NCI-H345 (cell line): Measurements from ENCODE around the gene CD101.
"Not testable (repeated sequence)": the region's sequence is repeated elsewhere in the genome, so short reads cannot be mapped to it uniquely, and the experiment has no call there.

Experiments used
- DNase-seq: peaks from one replicate; lab custom pipeline; 2025; lab: John Stamatoyannopoulos, UW

CD101 gene, protein sequence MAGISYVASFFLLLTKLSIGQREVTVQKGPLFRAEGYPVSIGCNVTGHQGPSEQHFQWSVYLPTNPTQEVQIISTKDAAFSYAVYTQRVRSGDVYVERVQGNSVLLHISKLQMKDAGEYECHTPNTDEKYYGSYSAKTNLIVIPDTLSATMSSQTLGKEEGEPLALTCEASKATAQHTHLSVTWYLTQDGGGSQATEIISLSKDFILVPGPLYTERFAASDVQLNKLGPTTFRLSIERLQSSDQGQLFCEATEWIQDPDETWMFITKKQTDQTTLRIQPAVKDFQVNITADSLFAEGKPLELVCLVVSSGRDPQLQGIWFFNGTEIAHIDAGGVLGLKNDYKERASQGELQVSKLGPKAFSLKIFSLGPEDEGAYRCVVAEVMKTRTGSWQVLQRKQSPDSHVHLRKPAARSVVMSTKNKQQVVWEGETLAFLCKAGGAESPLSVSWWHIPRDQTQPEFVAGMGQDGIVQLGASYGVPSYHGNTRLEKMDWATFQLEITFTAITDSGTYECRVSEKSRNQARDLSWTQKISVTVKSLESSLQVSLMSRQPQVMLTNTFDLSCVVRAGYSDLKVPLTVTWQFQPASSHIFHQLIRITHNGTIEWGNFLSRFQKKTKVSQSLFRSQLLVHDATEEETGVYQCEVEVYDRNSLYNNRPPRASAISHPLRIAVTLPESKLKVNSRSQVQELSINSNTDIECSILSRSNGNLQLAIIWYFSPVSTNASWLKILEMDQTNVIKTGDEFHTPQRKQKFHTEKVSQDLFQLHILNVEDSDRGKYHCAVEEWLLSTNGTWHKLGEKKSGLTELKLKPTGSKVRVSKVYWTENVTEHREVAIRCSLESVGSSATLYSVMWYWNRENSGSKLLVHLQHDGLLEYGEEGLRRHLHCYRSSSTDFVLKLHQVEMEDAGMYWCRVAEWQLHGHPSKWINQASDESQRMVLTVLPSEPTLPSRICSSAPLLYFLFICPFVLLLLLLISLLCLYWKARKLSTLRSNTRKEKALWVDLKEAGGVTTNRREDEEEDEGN

GRCh38 chr1:117001254-117001927 lies at the start of gene CD101:
TSS of gene CD101 (plus strand) at chr1:117001760. CDS start at chr1:117001818, 58 bp downstream.
- DNase-seq = no peak

DNA sequence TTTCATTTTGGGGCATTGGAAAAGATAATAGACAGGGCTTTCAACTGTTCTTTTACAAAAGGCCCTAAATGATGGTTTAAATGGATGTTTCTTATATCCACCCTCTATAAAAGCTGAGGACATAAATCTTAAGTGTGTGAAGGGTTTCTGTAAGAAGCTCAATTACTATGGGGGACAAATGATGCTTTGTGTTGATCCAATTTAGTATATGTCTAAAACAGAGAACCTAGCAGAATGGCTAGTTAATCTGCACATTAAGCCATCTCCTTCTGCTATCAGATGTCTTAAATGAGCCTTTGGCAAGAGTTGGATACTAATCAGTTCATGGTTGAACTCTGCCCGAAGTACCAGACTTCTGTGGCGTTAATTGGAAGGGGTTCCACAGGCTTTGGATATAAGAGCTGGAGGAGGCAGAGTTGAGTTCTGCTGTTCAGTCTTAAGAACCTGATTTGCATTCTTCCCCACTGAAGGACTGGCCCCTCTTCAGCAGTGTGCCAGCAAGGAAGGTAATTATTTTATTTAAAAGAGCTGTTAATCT lies 48.8 kb upstream of the CD101 start:
- DNase-seq = no peak

- no peak for DNase-seq
Observed at GRCh38 chr1:116954440-116954839, 47.1 kb upstream of the CD101 start.

GRCh38 chr1:116956378-116956777 lies 45.2 kb upstream of the CD101 start:
- DNase-seq = peak; percentile 86

DNA sequence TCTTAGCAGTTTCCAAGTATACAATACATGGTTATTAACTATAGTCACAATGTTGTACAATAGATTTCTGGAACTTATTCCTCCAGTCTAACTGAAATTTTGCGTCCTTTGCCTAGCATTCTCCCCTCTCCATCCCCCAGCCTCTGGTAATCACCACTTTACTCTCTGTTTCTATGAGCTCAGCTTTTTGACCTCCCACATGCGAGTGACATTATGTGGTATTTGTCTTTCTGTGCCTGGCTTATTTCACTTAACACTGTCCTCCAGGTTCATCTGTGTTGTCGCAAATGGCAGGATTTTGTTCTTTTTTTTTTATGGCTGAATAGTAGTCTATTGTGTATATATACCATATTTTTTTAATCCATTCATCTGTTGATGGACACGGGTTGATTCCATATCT lies 43.9 kb upstream of the CD101 start:
- no peak for DNase-seq

DNA sequence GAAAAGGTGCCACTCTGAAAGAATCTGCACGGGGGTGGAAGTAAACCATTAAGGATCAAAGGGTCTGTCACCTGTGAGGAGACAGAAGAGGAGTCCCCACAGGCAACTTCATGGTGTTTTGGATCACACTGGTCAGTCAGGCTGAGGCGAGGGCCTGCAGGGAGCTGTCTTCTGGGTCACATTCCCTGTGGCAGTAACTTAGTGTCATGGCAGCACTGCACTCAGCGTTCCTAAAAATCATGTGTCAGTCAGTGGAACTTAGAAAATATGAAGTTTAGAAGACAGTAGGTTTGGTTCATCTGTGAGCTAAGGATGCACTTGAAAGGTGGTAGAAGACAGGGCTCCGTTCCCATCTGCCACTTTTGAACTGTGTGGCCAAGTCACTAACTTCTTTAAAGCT lies 43.5 kb upstream of the CD101 start:
- DNase-seq = no peak

DNA sequence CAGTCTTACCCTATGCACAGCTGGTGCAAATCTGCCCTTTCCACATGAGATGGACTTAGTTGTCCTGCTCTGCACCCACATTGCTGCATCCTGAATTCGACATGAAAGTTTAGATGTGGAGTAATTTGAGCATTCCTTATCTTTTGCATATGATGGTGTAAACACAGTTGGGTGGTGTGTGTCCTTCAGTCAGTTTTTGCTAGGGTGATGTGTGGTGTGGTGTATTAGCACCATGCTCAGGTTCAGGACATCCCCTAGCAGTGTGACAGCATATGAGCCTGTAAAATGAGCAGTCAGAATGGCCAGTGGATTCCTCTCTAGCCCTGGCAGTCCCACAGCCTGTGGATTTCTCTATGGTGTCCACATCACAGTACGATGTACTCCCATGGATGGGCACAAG lies 42.6 kb upstream of the CD101 start:
- no peak for DNase-seq

DNA sequence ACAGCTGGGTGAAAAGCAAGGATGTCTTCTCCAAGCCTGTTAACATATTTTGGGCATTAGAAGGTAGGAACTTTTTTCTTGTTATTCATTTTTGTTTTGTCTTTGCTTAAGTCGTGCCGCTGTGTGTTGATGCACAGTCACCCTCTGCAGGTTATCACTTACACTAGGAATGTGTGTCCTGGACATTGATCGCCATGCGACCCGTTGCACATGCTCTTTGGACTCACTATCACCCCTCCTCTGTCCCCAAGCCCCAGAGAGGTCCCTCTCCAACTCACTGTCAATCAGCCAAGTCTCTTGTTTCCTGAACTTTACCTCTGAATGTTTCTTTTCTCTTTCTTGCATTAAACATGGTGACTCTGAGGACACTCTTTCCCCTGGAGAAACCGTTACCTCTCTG lies 40.0 kb upstream of the CD101 start:
- DNase-seq = no peak

- no peak for DNase-seq
Observed at GRCh38 chr1:116962987-116963639, 38.4 kb upstream of the CD101 start.

DNA sequence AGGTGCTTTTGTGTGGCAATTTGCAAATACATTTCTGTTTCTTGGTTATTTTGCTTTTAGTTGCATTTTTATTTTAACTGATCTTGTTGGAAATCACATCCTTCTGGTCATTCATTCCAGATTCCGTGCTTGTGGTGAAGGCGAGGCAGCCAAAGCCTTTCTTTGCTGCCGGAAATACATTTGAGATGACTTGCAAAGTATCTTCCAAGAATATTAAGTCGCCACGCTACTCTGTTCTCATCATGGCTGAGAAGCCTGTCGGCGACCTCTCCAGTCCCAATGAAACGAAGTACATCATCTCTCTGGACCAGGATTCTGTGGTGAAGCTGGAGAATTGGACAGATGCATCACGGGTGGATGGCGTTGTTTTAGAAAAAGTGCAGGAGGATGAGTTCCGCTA lies 34.8 kb upstream of the CD101 start:
- DNase-seq = no peak

DNA sequence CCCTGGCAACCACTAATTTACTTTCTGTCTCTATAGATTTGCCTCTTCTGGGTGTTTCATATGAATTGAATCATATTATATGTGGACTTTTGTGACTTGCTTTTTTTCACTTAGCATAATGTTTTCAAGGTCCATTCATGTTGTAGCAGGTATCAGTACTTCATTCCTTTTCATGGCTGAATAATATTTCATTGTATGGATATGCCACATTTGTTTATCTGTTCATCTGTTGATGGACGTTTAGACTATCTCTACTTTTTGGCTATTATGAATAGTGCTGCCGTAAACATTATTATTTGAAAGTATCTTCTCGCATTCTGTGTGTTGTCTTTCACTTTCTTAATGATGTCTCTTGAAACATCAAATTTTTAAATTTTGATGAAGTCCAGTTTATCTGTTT lies 32.8 kb upstream of the CD101 start:
- no peak for DNase-seq

GRCh38 chr1:116971258-116971860 lies 30.2 kb upstream of the CD101 start:
- DNase-seq = no peak

GRCh38 chr1:116971965-116972673 lies 29.4 kb upstream of the CD101 start:
- no peak for DNase-seq

DNA sequence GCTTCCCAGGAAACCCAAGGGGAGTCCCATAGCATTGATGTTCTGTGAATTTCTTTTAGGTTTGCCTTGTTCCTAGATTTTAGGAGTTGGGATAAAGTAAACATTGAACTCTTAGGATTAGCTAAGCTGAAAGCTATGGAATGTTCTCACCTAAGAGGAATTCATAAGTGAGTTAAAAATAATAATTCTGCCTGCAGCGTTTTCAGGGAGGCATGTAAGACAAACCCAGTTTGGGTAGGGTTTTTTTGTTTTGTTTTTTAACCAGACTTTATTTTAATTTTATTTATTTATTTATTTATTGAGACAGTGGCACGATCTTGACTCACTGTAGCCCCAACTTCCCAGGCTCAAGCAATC lies 28.9 kb upstream of the CD101 start:
- no peak for DNase-seq

- DNase-seq = not testable (repeated sequence)
Observed at GRCh38 chr1:116980309-116980708, 21.3 kb upstream of the CD101 start.

DNA sequence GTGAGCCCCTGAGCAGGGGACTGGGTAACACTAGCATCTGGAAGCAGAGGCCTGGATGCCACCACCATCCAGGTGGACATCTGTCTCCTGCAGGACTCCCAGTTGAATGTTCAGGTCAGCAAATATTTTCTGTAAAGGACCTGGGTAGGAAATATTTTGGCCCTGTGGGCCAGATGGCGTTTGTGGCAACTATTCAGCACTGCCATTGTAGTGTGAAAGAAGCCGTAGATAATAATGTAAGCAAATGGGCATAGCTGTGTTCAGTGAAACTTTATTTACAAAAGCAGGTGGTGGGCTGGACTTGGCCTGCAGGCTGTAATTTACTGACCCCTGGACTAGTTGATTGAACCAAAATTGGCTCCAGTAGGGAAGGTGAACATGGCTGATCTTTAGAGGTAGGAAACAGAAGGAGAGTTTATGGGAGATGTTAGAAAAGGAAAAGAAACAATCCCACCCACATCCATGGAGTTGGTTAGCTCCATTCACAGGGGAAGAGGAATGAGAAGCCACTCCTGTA lies 20.0 kb upstream of the CD101 start:
- no peak for DNase-seq

- DNase-seq = no peak
Observed at GRCh38 chr1:116982319-116983004, 19.1 kb upstream of the CD101 start.

DNA sequence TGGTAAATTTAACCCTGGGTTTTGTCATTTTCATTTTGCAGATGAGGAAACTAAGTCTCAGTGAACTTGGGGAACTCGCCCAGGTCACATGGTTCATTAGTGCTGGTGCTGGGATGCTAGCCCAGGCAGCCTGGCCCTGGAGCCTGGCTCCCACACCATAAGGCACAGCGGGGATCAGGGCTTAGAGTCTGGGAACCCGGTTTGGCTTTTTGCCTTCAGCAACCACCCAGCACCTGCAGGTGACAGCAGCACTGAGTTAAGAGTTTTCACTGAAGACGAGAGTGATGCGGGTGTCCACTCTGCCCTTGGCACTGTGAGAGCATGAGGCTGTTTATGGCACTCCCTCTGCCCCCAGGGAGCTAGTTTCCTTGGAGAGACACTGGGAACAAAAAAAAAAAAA lies 18.4 kb upstream of the CD101 start:
- no peak for DNase-seq

GRCh38 chr1:116983678-116984077 lies 17.9 kb upstream of the CD101 start:
- DNase-seq = no peak
